Duodenal mucosa (tissue), 2 donors: ENCODE measurements around the gene CEMP1.
"Not testable (repeated sequence)": the region's sequence is repeated elsewhere in the genome, so short reads cannot be mapped to it uniquely, and the experiment has no call there.

Source experiments
- H3K27ac ChIP-seq: one replicate; pipeline ENCODE4 v1.7.0; 2013; ENCODE audit warnings: low read depth, low read length
- H3K27me3 ChIP-seq, 2 donors: one replicate each; pipeline ENCODE4 v1.7.0; 2013; ENCODE audit warnings: low read length in 2 of 2, control low read depth in 1 of 2; ENCODE audit not compliant: insufficient read depth in 2 of 2, control insufficient read depth in 1 of 2
- H3K36me3 ChIP-seq, 2 donors: one replicate each; pipeline ENCODE4 v1.7.0; 2013; ENCODE audit warnings: low read length in 2 of 2, control low read depth in 1 of 2; ENCODE audit not compliant: insufficient read depth in 2 of 2, control insufficient read depth in 1 of 2
- H3K4me1 ChIP-seq, 2 donors: one replicate each; pipeline ENCODE4 v1.7.0; 2013; ENCODE audit warnings: low read length in 2 of 2, control low read depth in 1 of 2; ENCODE audit not compliant: insufficient read depth in 2 of 2, control insufficient read depth in 1 of 2
- H3K4me3 ChIP-seq, 2 donors: one replicate each; pipeline ENCODE4 v1.7.0; 2013; ENCODE audit warnings: low read length in 2 of 2, low read depth in 1 of 2
- H3K9ac ChIP-seq, 2 donors: one replicate each; pipeline ENCODE4 v1.7.0; 2013; ENCODE audit warnings: low read length in 2 of 2, low read depth in 1 of 2
- H3K9me3 ChIP-seq, 2 donors: one replicate each; pipeline ENCODE4 v1.7.0; 2013; ENCODE audit warnings: low read length in 2 of 2, control low read depth in 1 of 2; ENCODE audit not compliant: control insufficient read depth in 1 of 2

CEMP1 gene

DNA sequence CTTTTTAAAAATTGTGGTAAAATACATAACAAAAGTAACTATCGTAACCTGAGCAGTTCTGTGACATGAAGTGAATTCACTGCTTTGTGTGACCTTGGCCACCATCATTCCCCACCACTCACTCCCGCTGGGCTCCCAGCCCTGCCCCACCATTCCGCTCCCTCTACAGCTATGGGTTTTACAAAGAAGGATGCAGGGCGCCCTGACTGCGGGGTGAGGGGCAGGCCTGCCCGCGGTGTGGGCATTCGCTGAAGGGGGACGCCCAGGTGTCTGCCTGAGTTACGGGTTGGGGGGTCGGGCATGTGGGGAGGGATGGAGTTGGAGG lies at the start of gene CEMP1:
TSS of gene CEMP1 (minus strand) at position 38 of the 325 bp plus-strand sequence. CDS start 335 bp downstream, outside the sequence.
- Histone ChIP-seq H3K9ac (peak within 1 kb of the TSS; percentile 85 to 96), H3K4me1 (peaks cover 5 to 16% of the 10 kb centered on the region in 2 donors), H3K27ac (peak within 1 kb of the TSS; percentile 89)

GRCh38 chr16:2580818-2581217 lies 49.6 kb upstream of the CEMP1 start:
- not testable (repeated sequence) for H3K4me1 ChIP-seq, H3K27me3 ChIP-seq, H3K27ac ChIP-seq, H3K9me3 ChIP-seq, H3K4me3 ChIP-seq, H3K9ac ChIP-seq
- H3K36me3 ChIP-seq, result peaks cover under 1 to 12% of the 10 kb centered on the region in 2 donors

More for the DNA sequence above, at the start of gene CEMP1:
- H3K4me3 ChIP-seq, result peak within 1 kb of the TSS; percentile 74 to 82
- no peaks in the 10 kb centered on the region for H3K27me3 ChIP-seq
- no peaks in the 10 kb centered on the region for H3K9me3 ChIP-seq
- peaks cover 11 to 32% of the 10 kb centered on the region in 2 donors for H3K36me3 ChIP-seq

DNA sequence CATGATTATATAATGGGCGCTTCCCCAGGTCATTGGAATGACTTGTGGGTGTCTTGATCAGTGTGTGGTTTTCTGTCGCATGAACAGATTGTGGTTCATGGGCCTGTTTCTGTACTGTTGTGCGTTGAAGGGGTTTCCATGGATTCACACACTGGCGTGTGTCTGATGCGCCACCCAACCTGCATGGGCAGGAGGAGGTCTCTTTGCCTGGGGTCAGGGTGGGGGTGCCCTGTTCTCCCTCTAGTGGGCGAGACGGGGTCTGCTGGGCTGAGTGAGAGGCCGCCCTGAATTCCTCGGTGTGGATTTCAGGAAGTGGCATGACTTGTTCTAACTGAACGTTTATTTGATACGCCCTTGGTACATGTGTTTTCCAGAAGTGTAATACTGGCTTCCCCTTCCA lies 48.9 kb upstream of the CEMP1 start:
- H3K9me3 ChIP-seq, H3K4me1 ChIP-seq, H3K27me3 ChIP-seq, H3K36me3 ChIP-seq, H3K27ac ChIP-seq, H3K9ac ChIP-seq, H3K4me3 ChIP-seq: not testable (repeated sequence)

GRCh38 chr16:2578905-2579304 lies 47.7 kb upstream of the CEMP1 start:
- not testable (repeated sequence) for H3K27ac ChIP-seq, H3K4me1 ChIP-seq, H3K9ac ChIP-seq, H3K27me3 ChIP-seq, H3K4me3 ChIP-seq, H3K9me3 ChIP-seq, H3K36me3 ChIP-seq

DNA sequence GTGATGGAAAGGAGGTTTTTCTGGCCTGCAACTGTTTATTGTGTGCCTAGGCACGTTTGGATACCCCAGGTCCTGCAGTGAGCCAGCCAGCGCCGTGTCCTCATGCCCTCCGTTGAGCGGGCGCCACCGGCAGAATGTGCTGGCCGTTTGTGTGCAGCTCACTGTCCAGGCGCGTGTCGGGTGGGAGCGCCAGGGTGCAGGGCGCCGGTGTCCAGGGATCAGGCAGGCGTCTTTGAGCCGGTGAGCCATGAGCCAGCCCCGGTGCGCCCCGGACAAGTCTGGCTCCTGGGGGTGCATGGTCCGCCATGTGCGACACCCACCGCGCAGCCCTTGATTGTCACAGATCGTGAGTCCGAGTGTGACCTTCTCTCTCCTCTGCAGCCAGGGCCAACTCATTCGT lies 45.8 kb upstream of the CEMP1 start:
- not testable (repeated sequence) for H3K9me3 ChIP-seq, H3K27ac ChIP-seq, H3K9ac ChIP-seq, H3K27me3 ChIP-seq, H3K4me1 ChIP-seq, H3K4me3 ChIP-seq, H3K36me3 ChIP-seq

DNA sequence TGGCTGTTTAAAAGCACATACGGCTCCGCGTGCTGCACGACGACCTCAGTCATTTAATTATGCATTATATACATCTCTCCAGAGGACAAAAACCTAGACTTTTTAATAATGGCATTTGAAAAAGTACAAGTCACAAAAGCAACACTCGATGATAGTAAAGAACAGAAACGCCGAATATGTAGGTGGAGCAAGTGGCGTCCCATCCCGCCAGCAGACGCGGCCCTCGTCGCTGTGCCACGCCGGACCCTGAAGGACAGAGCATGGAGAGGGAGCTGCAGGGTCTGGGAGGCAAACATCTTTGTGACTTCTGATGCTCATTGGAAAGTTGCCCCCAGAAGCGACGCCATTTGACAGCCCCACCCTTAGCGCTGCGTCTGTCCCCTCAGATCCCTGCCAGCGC lies 44.6 kb upstream of the CEMP1 start:
- not testable (repeated sequence) for H3K36me3 ChIP-seq, H3K27ac ChIP-seq, H3K4me1 ChIP-seq, H3K4me3 ChIP-seq, H3K27me3 ChIP-seq, H3K9ac ChIP-seq, H3K9me3 ChIP-seq

DNA sequence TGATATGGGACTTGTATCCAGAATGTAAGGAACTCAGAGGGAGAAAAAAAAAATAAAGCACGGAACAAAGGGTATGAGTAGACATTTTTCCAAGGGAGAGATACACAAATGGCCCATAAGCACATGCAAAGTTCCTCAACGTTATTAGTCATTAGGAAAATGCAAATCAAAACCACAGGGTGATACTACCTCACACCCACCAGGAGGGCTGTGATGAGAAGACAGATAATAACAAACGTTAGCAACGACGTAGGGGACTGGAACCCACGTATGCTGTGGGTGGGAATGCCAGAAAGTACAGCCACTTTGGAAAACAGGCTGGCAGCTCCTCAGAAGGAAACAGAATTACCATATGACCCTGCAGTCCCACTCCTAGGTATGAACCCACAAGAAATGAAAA lies 41.5 kb upstream of the CEMP1 start:
- H3K9me3 ChIP-seq, H3K36me3 ChIP-seq, H3K9ac ChIP-seq, H3K4me3 ChIP-seq, H3K27me3 ChIP-seq, H3K27ac ChIP-seq, H3K4me1 ChIP-seq: not testable (repeated sequence)

DNA sequence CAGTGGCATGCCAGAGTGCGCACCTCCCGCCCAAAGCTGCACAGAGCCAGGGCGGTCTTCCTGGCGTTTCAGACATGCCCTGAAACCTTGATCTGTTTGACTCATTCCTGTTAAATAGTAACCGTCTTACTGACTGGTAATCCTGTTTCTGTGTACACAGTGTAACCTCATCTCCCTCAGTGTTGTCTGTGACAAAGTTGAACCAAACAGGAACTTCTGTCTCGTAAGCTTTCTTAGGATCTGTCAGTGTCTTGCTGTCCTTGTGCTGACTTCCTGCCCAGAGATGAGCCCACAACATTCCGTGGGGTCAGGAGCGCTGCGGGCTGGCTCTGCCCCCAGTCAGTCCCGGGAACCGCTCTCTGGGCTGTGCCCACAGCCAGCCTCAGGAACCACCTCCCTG lies 37.4 kb upstream of the CEMP1 start:
- not testable (repeated sequence) for H3K9me3 ChIP-seq, H3K27ac ChIP-seq, H3K9ac ChIP-seq, H3K4me3 ChIP-seq, H3K36me3 ChIP-seq, H3K27me3 ChIP-seq, H3K4me1 ChIP-seq

DNA sequence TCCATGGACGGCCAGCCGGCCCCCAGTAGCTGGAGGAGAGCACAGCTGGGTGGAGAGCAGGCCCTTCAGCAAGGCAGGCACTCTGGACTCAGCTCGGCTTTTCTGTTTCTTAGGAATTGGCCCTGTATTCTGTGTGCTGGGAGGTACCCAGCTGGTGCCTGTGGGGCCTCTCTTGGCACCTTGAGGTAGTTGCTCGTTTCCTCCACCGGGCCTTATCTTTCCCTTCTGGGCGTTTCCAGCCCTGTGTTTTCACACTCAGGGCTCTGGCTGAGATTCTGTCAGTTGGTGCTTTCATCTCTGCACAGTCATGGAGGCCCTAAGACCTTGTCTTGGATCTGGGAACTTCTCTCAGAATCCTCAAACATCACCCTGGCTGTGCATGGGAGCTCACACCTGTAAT lies 36.3 kb upstream of the CEMP1 start:
- H3K36me3 ChIP-seq, H3K4me1 ChIP-seq, H3K4me3 ChIP-seq, H3K27ac ChIP-seq, H3K9me3 ChIP-seq, H3K9ac ChIP-seq, H3K27me3 ChIP-seq: not testable (repeated sequence)

GRCh38 chr16:2560798-2561133 lies 29.6 kb upstream of the CEMP1 start:
- H3K9ac ChIP-seq, H3K27me3 ChIP-seq, H3K27ac ChIP-seq, H3K4me3 ChIP-seq, H3K9me3 ChIP-seq, H3K36me3 ChIP-seq, H3K4me1 ChIP-seq: not testable (repeated sequence)

DNA sequence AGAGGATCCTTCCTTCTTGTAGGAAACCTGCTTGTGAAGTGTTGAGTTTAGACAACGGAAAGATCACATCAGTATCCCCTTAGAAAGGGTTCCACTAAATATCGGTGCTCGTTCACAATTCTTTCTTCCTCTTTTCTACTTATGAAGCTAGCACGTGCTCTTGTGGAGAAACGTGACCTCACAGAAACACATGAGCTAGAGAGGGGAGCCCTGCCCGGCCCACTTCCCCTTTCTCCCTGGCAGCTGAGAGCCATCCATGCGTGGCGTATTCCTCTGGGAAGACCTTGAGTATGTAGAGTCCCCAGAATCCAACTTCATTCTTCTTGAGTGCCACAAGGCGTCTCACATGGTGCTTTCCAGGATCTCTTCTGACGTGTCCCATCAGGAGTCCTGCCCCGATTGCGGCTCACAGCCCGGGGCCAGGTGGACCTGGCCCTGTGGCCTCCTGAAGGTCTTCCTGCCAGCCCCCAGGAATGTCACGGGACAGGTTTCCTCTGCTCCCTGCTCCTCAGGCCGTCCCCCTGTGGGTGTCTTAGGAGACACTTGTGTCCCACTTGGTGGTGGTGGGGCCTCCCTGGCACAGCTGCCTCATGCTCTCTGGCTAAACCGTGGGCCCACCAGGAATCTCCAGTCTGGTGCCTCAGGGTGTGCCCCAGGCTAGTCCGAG lies 29.1 kb upstream of the CEMP1 start:
- not testable (repeated sequence) for H3K36me3 ChIP-seq, H3K4me3 ChIP-seq, H3K4me1 ChIP-seq, H3K9ac ChIP-seq, H3K9me3 ChIP-seq, H3K27me3 ChIP-seq, H3K27ac ChIP-seq
